Uterus (tissue), 2 donors: ENCODE data around the gene ADARB1.

ENCODE experiments used
- POLR2A ChIP-seq, 2 donors: fragments of 450-650 bp; IDR thresholded peaks; one replicate each; pipeline ENCODE4 v1.6.1; 2016; ENCODE audit warnings: antibody characterized with exemption in 2 of 2, mild to moderate bottlenecking in 1 of 2, moderate library complexity in 1 of 2
- TF ChIP-seq, protein P1 (sequence below), 4 experiments: fragments of 200-600 bp in 2 of 4; fragments of 450-650 bp in 2 of 4; sonication (generic) in 2 of 4; IDR thresholded peaks; one replicate each; pipeline ENCODE4 v1.5.1; 2016 to 2019; ENCODE audit warnings: antibody characterized with exemption in 4 of 4, mild to moderate bottlenecking in 2 of 4, moderate library complexity in 1 of 4

DNA sequence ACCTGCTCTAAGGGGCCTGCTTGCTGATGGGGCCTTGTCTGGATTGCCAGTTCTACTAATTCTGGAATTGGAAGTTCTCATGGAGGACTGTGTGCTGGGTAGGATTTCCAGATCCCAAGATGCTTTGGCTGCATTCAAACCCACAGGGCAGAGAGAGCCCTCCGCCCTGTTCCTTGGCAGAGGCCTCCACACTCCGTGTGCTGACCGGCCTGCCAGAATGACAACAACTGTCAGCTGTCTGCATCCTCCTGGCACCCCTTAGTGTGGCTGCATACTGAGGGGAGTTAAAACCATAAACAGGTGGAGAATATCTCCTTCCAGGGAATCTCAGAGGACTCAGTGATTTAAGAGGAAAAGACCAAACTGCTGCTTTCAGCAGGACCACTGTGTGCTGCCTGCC lies 60.7 kb downstream of the ADARB1 start:
- TF ChIP-seq, protein P1, sequence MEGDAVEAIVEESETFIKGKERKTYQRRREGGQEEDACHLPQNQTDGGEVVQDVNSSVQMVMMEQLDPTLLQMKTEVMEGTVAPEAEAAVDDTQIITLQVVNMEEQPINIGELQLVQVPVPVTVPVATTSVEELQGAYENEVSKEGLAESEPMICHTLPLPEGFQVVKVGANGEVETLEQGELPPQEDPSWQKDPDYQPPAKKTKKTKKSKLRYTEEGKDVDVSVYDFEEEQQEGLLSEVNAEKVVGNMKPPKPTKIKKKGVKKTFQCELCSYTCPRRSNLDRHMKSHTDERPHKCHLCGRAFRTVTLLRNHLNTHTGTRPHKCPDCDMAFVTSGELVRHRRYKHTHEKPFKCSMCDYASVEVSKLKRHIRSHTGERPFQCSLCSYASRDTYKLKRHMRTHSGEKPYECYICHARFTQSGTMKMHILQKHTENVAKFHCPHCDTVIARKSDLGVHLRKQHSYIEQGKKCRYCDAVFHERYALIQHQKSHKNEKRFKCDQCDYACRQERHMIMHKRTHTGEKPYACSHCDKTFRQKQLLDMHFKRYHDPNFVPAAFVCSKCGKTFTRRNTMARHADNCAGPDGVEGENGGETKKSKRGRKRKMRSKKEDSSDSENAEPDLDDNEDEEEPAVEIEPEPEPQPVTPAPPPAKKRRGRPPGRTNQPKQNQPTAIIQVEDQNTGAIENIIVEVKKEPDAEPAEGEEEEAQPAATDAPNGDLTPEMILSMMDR (IDR thresholded peaks at IDR 0.05), result no peak
- no peak for TF ChIP-seq POLR2A (IDR thresholded peaks at IDR 0.05)
